GM21360 (cell line): Measurements from ENCODE around the gene HES3.
"Not testable (repeated sequence)": the region's sequence is repeated elsewhere in the genome, so short reads cannot be mapped to it uniquely, and the experiment has no call there.

ENCODE experiments used
- ATAC-seq: cut with Tn5 transposase; IDR thresholded peaks from one replicate; pipeline ENCODE4 v1.9.1; 2021; ENCODE audit warnings: mild to moderate bottlenecking, moderate library complexity; ENCODE audit not compliant: unreplicated experiment

The HES3 gene

DNA sequence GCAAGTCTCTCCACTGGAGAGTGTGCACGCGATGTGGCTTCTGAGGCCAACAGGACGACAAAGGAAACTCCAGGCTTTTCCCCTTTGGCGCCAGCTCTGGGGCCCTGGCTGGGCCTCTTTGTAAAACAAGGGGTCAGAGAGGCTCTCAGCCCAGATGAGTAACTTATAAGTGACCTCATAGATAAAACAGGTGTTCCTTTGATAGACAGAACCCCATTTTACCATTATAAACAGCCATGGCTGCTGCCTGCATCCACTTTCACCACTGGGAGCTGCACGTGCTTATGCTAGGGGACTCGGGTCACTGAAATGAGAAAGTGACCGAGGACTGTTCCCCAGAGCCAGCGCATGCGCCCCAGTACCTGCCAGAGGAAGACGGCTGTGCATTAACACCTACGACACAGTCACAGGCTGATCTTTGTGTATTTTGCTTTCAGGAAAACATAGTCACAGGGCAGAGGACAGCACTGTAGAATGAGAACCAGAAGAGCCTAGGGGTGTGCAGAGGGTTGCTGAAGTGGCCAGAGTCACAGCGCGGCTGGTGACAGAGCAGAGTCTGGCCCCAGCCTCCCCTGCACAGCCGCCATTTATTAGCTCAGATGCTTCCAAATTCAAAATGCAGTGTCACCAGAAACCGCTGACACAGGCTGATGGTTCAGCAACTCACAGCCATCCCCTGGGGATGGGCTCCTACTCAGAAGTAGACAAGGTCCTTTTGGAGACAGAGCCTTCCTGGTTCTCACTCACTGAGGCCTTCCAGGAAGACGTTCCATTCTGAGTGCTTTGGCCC is 25.4 kb upstream of the HES3 start:
- ATAC-seq = no peak

DNA sequence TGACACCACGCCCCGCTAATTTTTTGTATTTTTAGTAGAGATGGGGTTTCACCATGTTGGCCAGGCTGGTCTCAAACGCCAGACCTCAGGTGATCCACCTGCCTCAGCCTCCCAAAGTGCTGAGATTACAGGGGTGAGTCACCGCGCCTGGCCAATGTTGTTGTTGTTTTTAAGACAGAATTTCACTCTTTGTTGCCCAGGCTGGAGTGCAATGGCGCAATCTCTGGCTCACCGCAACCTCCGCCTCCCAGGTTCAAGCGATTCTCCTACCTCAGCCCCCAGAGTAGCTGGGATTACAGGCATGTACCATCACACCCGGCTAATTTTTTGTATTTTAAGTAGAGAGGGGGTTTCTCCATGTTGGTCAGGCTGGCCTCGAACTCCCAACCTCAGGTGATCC is 24.3 kb upstream of the HES3 start:
- not testable (repeated sequence) for ATAC-seq

- ATAC-seq = no peak
Measured at GRCh38 chr1:6220236-6220635, 23.7 kb upstream of the HES3 start.

DNA sequence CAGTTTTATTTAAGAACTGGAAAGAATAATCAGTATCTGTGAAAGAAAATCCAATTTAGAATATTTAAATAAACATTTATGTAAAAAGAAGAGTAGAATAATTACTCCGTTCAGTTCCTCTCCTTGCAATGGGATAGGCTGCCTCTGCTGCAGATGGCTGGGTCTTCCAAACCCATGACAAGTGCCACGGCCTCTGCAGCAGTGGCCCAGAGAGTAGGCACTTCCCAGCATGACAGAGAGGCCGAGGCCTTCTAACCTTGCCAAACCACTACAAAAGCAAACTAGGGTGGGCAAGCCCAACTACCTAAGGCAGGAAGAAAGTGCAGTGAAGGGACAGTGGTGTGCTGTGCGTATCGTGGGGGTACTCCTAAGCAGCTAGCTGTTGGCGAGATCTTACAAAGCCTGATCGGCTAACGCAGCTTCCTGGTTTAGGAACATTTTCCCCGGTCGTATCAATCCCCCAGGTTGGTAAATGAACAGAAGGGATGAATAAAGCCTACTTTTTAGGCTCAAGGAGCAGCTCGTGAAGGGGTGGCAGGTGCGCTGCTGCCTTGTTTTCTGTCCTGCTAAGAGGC is 22.7 kb upstream of the HES3 start:
- no peak for ATAC-seq

- ATAC-seq = no peak
Measured at GRCh38 chr1:6222636-6223035, 21.3 kb upstream of the HES3 start.

DNA sequence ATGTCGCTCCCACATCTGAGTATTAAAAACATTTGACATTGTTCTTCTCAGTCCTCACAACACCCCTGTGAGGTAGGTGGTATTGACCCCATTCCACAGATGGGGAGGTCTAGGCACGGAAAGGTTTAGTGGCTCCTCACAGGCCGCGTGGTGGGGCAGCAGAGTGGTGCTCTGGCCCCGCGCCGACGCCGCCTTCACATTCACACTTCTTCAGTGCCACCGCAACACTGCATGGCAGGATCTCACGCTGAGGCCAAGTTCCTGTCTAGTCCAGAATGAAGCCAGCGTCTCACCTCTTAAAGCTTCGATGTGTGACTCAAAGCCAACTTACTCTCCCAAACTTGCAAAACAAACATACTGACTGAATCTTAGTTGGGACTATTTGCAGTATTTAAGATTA is 20.4 kb upstream of the HES3 start:
- no peak for ATAC-seq

- ATAC-seq = no peak
Measured at GRCh38 chr1:6224718-6225117, 19.3 kb upstream of the HES3 start.

- no peak for ATAC-seq
Measured at GRCh38 chr1:6225651-6226050, 18.3 kb upstream of the HES3 start.

DNA sequence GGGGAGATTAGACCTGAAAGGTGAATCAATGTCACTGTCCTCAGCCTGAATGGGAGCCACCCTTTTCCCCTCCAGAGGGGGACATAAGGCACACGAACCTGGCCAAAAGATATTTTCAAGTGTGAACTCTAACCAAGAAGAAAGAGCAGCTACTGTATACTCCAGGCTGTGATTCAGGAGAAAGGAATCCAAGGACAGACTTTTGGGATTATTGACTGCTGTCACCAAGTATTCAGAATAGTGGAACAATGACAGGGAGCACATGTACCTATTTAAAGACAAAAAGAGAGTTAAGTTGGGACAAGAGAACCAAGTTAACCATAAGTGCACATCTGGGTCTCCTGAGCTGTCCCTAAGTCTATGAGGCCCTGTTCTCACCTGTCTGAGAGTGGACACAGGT is 10.6 kb upstream of the HES3 start:
- no peak for ATAC-seq

DNA sequence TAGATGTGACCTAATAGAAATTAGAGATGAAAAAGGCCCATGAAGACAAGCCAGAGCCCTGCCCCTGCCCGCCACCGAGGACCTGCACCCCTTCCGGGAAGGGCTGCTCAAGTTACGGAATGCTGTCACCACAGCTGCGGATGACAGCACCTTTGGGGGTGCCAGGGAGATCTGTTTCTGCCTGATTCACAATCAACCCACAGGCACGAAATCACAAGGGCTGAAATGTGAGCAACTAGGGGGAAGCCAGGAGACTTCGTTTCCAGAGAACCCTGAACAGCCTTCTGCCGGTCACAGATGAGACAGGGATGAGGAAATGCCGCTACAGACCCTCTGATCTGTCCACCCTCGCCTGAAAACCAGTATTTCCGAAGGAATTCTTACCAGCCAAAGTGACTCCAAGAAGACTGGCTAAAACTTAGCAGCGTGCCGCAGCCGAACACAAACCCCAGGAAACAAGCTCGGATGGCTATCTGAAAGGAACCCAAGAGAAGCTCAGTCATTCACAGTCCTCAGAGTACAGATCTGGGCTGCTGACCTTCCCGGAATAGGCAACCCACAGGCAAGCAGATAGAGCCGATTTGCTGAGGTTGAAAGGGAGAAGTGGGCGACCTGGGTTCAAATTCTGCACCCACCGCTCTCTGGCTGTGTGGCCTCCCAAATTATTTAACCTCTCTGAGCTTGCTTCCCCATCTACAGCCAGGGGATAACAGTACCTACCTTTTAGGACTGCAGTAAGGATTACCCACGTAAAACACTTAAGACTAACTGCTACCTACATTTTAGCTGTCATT is 9.3 kb upstream of the HES3 start:
- ATAC-seq = no peak

- ATAC-seq = no peak
Measured at GRCh38 chr1:6235296-6235677, 8.7 kb upstream of the HES3 start.

- no peak for ATAC-seq
Measured at GRCh38 chr1:6237093-6237492, 6.9 kb upstream of the HES3 start.

- no peak for ATAC-seq
Measured at GRCh38 chr1:6239213-6239752, 4.7 kb upstream of the HES3 start.

DNA sequence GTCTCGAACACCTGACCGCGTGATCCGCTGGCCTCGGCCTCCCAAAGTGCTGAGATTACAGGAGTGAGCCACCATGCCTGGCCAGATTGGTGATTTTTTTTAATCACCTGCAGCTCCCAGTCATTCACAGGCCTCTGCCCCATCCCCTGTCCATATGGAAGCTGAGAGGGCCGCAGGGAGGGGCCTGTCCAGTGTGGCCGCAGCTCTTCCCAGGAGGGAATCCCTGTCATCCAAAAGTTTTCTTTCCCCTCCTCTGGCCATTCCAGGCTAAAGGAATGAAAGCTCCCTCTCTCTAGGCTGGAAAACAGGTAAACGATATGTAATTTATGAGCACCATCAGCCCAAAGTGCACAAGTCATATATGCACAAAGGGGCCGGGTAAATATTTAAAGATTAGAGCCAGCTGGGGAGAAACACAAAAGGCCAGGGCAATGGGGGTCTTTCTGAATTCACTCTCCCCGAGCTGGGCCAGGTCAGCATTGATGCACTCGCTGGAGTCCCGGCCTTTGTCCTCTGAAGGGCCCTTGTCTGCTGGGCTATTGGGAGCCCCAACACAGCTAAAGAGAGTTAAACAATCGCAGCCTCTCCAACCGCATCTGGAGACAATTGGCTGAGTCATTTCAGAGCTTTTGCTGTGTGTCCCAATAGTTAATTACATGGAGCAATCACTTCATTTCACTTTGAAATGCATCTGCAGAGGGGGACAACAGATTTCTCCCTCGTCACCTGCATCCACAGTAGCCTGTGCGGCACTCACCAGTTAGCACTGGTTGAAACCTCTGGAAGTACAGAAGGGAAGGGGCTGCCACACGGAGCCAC is 3.8 kb upstream of the HES3 start:
- no peak for ATAC-seq

DNA sequence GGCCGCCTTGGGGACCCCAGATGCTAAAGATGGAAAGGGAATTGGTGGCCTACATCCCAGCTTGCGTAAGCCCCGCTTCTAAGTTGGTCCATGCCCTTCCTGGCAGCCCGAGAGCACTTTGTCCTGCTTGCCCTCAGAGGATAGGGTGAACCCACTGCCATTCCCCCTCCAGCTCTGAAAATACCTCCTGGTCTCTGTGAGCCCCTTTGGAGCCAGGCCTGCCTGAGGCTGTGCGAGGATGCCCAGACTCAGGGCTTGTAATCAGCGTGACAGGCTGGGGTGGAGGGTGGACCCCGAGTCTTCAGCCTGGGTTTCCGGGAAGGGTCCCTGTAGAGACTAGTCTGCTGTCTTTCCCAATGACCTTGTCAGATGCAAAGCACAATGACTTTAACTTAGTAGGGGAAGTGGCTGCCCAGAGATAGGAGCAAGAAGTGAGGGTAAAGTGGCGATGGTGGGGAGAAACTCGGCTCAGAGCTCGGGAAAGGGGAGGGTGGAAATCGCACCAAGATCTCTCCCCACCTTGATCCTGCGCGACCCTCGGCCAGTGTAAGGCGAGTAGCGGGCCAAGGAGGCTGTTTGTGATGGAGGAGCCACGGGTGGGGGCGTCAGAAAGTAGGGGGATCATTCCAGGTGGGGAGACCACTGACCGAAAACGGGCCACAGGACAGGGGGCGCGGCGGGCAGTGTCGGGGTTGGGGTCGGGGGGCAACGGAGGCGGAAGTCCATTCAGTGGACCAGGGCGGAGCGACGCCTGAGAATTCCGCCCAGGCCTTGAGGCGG is 2.7 kb upstream of the HES3 start:
- no peak for ATAC-seq

- no peak for ATAC-seq
Measured at GRCh38 chr1:6241887-6242740, 1.9 kb upstream of the HES3 start.

GRCh38 chr1:6243053-6243834 is 735 bp upstream of the HES3 start:
- no peak for ATAC-seq

- ATAC-seq = no peak
Measured at GRCh38 chr1:6244401-6245049, 546 bp downstream of the HES3 start.
